Tibial nerve (tissue), 3 donors: Measurements from ENCODE around the gene FHAD1.

Experiments
- CTCF ChIP-seq, 5 experiments: fragments of 200-600 bp in 3 of 5; fragments of 450-650 bp in 2 of 5; sonication (generic) in 3 of 5; IDR thresholded peaks; one replicate each; pipeline ENCODE4 v1.5.1; 2016 to 2019; ENCODE audit warnings: antibody characterized with exemption in 5 of 5, mild to moderate bottlenecking in 3 of 5, moderate library complexity in 2 of 5
- POLR2A ChIP-seq, 2 donors: fragments of 450-650 bp; IDR thresholded peaks; one replicate each; pipeline ENCODE4 v1.6.1; 2017; ENCODE audit warnings: antibody characterized with exemption in 2 of 2, mild to moderate bottlenecking in 2 of 2, moderate library complexity in 2 of 2

DNA sequence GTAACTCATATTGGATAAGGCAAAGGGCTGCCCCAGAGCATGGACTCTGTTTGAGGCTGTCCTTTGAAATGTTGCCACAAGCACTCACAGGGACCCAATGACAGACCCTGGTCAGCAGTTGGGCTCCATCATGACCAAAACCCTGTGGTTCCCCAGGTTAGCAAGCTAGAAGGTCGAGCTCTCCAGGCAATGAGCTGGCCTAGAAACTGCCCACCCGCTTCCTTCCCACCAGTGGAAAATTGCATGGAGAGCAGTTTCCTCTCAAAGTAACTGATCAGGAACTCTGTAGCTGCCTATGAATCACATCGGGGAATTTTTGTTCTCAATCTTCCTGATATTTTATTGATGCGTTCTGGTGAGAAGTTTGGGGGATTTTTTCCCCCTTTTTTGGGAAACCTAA lies 52.8 kb downstream of the FHAD1 start:
- TF ChIP-seq CTCF (IDR thresholded peaks at IDR 0.05) (no peak), POLR2A (IDR thresholded peaks at IDR 0.05) (no peak)
